MM.1S (cell line): ENCODE results near the gene F11R.

Source experiments
- DNase-seq: peaks from one replicate; pipeline ENCODE4 v3.0.0-alpha.2; 2015
- H2AFZ ChIP-seq: fragments of 300-600 bp; sonication (generic); 2 replicates; pipeline ENCODE4 v1.6.0; 2016; ENCODE audit warnings: antibody characterized with exemption, low read length
- H3F3A ChIP-seq: fragments of 300-600 bp; sonication (generic); 2 replicates; pipeline ENCODE4 v1.6.1; 2016; ENCODE audit warnings: mild to moderate bottlenecking, antibody characterized with exemption, low read length, moderate library complexity, mixed read lengths; ENCODE audit not compliant: insufficient read depth
- H3K27ac ChIP-seq: fragments of 300-600 bp; sonication (generic); 2 replicates; pipeline ENCODE4 v1.5.1; 2016; ENCODE audit warnings: mild to moderate bottlenecking, low read length
- H3K27me3 ChIP-seq: fragments of 300-600 bp; sonication (generic); replicated peaks from 2 replicates; pipeline ENCODE4 v1.6.0; 2016; ENCODE audit warnings: low read length; ENCODE audit not compliant: insufficient read depth
- H3K36me3 ChIP-seq: fragments of 300-600 bp; sonication (generic); replicated peaks from 2 replicates; pipeline ENCODE4 v1.6.1; 2016; ENCODE audit warnings: mild to moderate bottlenecking, low read length, mixed read lengths; ENCODE audit not compliant: insufficient read depth
- H3K4me1 ChIP-seq: fragments of 300-600 bp; sonication (generic); 2 replicates; pipeline ENCODE4 v1.6.1; 2016; ENCODE audit warnings: low read length, mixed read lengths
- H3K4me2 ChIP-seq: fragments of 300-600 bp; sonication (generic); 2 replicates; pipeline ENCODE4 v1.6.0; 2016; ENCODE audit warnings: low read depth, low read length
- H3K4me3 ChIP-seq: fragments of 300-600 bp; sonication (generic); 2 replicates; pipeline ENCODE4 v1.5.1; 2016; ENCODE audit warnings: low read length, mixed read lengths
- H3K79me2 ChIP-seq: fragments of 300-600 bp; sonication (generic); 2 replicates; pipeline ENCODE4 v1.6.1; 2016; ENCODE audit warnings: mixed run types, low read length, mixed read lengths
- H3K9ac ChIP-seq: fragments of 300-600 bp; sonication (generic); 2 replicates; pipeline ENCODE4 v1.6.1; 2016; ENCODE audit warnings: low read length, mixed read lengths
- H3K9me2 ChIP-seq: fragments of 300-600 bp; sonication (generic); replicated peaks from 2 replicates; pipeline ENCODE4 v1.6.1; 2016; ENCODE audit warnings: mild to moderate bottlenecking, low read length, mixed read lengths; ENCODE audit not compliant: insufficient read depth
- H3K9me3 ChIP-seq: fragments of 300-600 bp; sonication (generic); replicated peaks from 2 replicates; pipeline ENCODE4 v1.6.1; 2016; ENCODE audit warnings: mild to moderate bottlenecking, low read length, mixed read lengths; ENCODE audit not compliant: insufficient read depth
- H4K20me1 ChIP-seq: fragments of 300-600 bp; sonication (generic); 2 replicates; pipeline ENCODE4 v1.6.1; 2016; ENCODE audit warnings: mild to moderate bottlenecking, low read length, moderate library complexity, mixed read lengths; ENCODE audit not compliant: insufficient read depth
- CTCF ChIP-seq: fragments of 300-600 bp; sonication (generic); IDR thresholded peaks from 2 replicates; pipeline ENCODE4 v1.5.1; 2016; ENCODE audit warnings: antibody characterized with exemption, low read length, mixed read lengths
- EZH2 ChIP-seq: fragments of 300-600 bp; sonication (generic); optimal IDR thresholded peaks from 2 replicates; pipeline ENCODE3; 2017; ENCODE audit warnings: low read depth, mild to moderate bottlenecking, antibody characterized with exemption, low read length, mixed read lengths
- EZH2phosphoT487 ChIP-seq: fragments of 300-600 bp; sonication (generic); IDR thresholded peaks from 2 replicates; pipeline ENCODE4 v1.6.1; 2018; ENCODE audit warnings: antibody characterized with exemption, low read length

Gene F11R

GRCh38 chr1:161037661-161038522, 16.9 kb upstream of the F11R start:
- Histone ChIP-seq H2AFZ (peak overlapping the region; percentile 89), H3K9ac (peak overlapping the region; percentile 72), H3K9me2 (no peaks in the 10 kb centered on the region), H3K36me3 (peaks cover 10% of the 10 kb centered on the region), H3F3A (peaks cover 14% of the 10 kb centered on the region), H3K79me2 (peaks cover 36% of the 10 kb centered on the region), H4K20me1 (no peaks in the 10 kb centered on the region), H3K27me3 (no peaks in the 10 kb centered on the region), H3K4me1 (peaks cover 11% of the 10 kb centered on the region), H3K27ac (peak overlapping the region; percentile 40; the same call in 1 of the 2 replicates), H3K4me3 (peak overlapping the region; percentile 83), H3K9me3 (no peaks in the 10 kb centered on the region), H3K4me2 (peak overlapping the region; percentile 85)
- peak; percentile 6 for DNase-seq
- no peak for TF ChIP-seq CTCF
- no peak for TF ChIP-seq EZH2
- TF ChIP-seq EZH2phosphoT487, result no peak

GRCh38 chr1:161033751-161034150, 12.8 kb upstream of the F11R start:
- Histone ChIP-seq H3K79me2 (peaks cover 17% of the 10 kb centered on the region), H4K20me1 (no peaks in the 10 kb centered on the region), H3K36me3 (no peaks in the 10 kb centered on the region), H3K9me3 (no peaks in the 10 kb centered on the region), H3K9me2 (no peaks in the 10 kb centered on the region), H3K4me2 (no peak overlapping the region), H3K4me3 (no peak overlapping the region), H3F3A (no peaks in the 10 kb centered on the region), H3K27me3 (no peaks in the 10 kb centered on the region), H2AFZ (no peak overlapping the region), H3K4me1 (peaks cover 9% of the 10 kb centered on the region; the same call in 1 of the 2 replicates), H3K27ac (no peak overlapping the region), H3K9ac (no peak overlapping the region)
- peak; percentile 5 for DNase-seq
- no peak for TF ChIP-seq EZH2phosphoT487
- no peak for TF ChIP-seq CTCF
- TF ChIP-seq EZH2, result no peak

- Histone ChIP-seq H3K36me3 (no peaks in the 10 kb centered on the region), H3K27me3 (no peaks in the 10 kb centered on the region), H4K20me1 (no peaks in the 10 kb centered on the region), H3K9me2 (no peaks in the 10 kb centered on the region), H3F3A (no peaks in the 10 kb centered on the region), H3K4me1 (peaks cover 9% of the 10 kb centered on the region; the same call in 1 of the 2 replicates), H3K4me3 (no peak overlapping the region), H2AFZ (no peak overlapping the region), H3K9me3 (no peaks in the 10 kb centered on the region), H3K27ac (no peak overlapping the region), H3K4me2 (no peak overlapping the region), H3K9ac (no peak overlapping the region), H3K79me2 (0 out of 2 replicates have a peak, but pooled peaks cover 5% of the 10 kb centered on the region)
- peak; percentile 2 for DNase-seq
- TF ChIP-seq CTCF (no peak), EZH2 (no peak), EZH2phosphoT487 (no peak)
Measured at GRCh38 chr1:161032409-161032808, 11.5 kb upstream of the F11R start.
